Keratinocyte (primary cell): Measurements from ENCODE around the gene AP3S1.

Source experiments
- CTCF ChIP-seq, 3 experiments: IDR thresholded peaks in 1 of 3; conservative IDR thresholded peaks in 1 of 3; optimal IDR thresholded peaks in 1 of 3; 2 replicates in 2 of 3; 3 replicates in 1 of 3; pipeline versions ENCODE3 to v1.5.1; 2011; ENCODE audit warnings: low read length in 3 of 3, mild to moderate bottlenecking in 3 of 3, moderate library complexity in 2 of 3, control low read depth in 1 of 3, inconsistent platforms in 1 of 3; ENCODE audit not compliant: insufficient read depth in 2 of 3; ENCODE audit errors: extremely low read depth in 1 of 3
- EZH2 ChIP-seq: IDR thresholded peaks from one replicate; pipeline ENCODE4 v1.6.1; 2012; ENCODE audit warnings: inconsistent platforms, mild to moderate bottlenecking, low read length, moderate library complexity

DNA sequence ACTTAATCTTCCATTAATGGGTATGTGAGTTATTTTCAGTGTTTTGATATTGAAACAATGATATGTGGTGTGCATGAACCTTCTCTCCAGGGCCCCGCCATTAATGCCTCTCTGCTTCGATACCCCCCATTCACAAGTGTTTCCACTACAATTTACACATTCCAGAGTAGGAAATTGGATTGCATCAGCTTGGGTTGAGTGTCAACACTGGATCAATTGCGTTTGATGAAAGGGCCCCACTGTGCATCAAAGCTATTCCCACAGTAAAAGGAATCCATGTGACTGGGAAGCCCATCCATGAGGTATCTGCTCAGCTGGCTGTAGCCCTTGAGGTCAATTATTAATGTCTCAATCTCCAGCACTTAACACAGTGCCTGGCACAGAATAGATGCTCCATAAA lies 102.8 kb downstream of the AP3S1 start:
- no peak for TF ChIP-seq CTCF (optimal IDR thresholded peaks at IDR 0.05 in 1 of 3, IDR thresholded peaks at IDR 0.05 in 1 of 3, conservative IDR thresholded peaks at IDR 0.05 in 1 of 3; ENCODE audit: extremely low read depth in 1 of 3, insufficient read depth in 2 of 3, low read length in 3 of 3)
- TF ChIP-seq EZH2: no peak
